Nephron progenitor cell (in vitro differentiated cells): ENCODE measurements around the gene NR2F1-AS1.
A peak's percentile ranks its signal among the peaks of the same experiment; 100 is the strongest.

ENCODE experiments used
- DNase-seq: peaks from one replicate; pipeline ENCODE4 v3.0.0; 2021
- H3K27ac Mint-ChIP-seq: 2 replicates; pipeline ENCODE4 v1.8.0; 2021; ENCODE audit warnings: mild to moderate bottlenecking, moderate library complexity, mixed read lengths
- H3K27me3 Mint-ChIP-seq: 2 replicates; pipeline ENCODE4 v1.8.0; 2021; ENCODE audit warnings: mild to moderate bottlenecking, low read depth, mixed read lengths; ENCODE audit not compliant: poor library complexity
- H3K36me3 Mint-ChIP-seq: 2 replicates; pipeline ENCODE4 v1.8.0; 2021; ENCODE audit warnings: low read depth, mixed read lengths
- H3K4me1 Mint-ChIP-seq: 2 replicates; pipeline ENCODE4 v1.8.0; 2021; ENCODE audit warnings: mixed read lengths
- H3K4me3 Mint-ChIP-seq: 2 replicates; pipeline ENCODE4 v1.8.0; 2021; ENCODE audit warnings: mild to moderate bottlenecking, moderate library complexity, mixed read lengths
- H3K9me3 Mint-ChIP-seq: 2 replicates; pipeline ENCODE4 v1.8.0; 2021; ENCODE audit warnings: mild to moderate bottlenecking, moderate library complexity, mixed read lengths
- TF ChIP-seq, protein P1 (sequence below): fragments of 200-600 bp; sonication (generic); IDR thresholded peaks from 2 replicates; pipeline ENCODE4 v1.5.0; 2021; ENCODE audit warnings: antibody characterized with exemption

Gene NR2F1-AS1

GRCh38 chr5:93601071-93601801, 20.2 kb upstream of the NR2F1-AS1 start:
- H3K4me3 Mint-ChIP-seq: peak overlapping the region; percentile 5
- H3K9me3 Mint-ChIP-seq: no peaks in the 10 kb centered on the region
- peaks cover 33% of the 10 kb centered on the region for H3K4me1 Mint-ChIP-seq
- H3K27ac Mint-ChIP-seq: no peak overlapping the region
- no peaks in the 10 kb centered on the region for H3K36me3 Mint-ChIP-seq
- H3K27me3 Mint-ChIP-seq: no peaks in the 10 kb centered on the region
- TF ChIP-seq, protein P1, sequence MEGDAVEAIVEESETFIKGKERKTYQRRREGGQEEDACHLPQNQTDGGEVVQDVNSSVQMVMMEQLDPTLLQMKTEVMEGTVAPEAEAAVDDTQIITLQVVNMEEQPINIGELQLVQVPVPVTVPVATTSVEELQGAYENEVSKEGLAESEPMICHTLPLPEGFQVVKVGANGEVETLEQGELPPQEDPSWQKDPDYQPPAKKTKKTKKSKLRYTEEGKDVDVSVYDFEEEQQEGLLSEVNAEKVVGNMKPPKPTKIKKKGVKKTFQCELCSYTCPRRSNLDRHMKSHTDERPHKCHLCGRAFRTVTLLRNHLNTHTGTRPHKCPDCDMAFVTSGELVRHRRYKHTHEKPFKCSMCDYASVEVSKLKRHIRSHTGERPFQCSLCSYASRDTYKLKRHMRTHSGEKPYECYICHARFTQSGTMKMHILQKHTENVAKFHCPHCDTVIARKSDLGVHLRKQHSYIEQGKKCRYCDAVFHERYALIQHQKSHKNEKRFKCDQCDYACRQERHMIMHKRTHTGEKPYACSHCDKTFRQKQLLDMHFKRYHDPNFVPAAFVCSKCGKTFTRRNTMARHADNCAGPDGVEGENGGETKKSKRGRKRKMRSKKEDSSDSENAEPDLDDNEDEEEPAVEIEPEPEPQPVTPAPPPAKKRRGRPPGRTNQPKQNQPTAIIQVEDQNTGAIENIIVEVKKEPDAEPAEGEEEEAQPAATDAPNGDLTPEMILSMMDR: no peak
- no peak for DNase-seq

DNA sequence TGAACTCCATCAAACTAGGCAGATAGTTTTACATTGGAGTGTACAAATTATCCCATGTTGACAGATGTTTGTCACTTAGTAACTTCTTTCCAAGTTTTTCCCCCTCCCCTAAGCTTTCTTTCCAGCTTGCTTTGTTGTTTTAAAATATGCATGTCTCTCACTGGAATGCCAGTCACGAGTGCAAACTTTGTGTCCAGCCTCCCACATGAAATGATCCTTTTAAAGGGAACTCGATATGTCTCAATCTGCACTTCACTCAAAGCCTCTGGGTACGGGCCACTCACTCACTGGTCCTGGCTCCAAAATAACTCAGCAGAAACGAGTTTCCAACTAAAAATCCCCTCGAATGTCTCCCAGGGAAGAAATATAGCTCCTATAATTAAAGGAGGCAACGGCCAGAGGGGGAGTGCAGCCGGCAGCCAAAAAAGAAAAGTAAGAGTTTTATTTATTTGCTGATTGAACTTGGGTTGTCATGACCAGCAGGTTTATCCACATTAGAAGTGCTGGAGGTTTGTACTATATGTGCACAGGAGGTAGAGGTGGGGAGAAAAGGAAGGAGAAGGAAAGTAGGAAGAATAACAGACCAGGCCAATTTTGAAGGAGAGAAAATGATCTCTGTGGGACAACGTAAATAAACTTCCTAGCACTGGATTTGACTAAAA, 19.5 kb upstream of the NR2F1-AS1 start:
- Mint-ChIP-seq H3K4me1 (peaks cover 33% of the 10 kb centered on the region), H3K27me3 (no peaks in the 10 kb centered on the region), H3K4me3 (no peak overlapping the region), H3K9me3 (no peaks in the 10 kb centered on the region), H3K27ac (no peak overlapping the region), H3K36me3 (no peaks in the 10 kb centered on the region)
- DNase-seq: no peak
- TF ChIP-seq, protein P1: no peak

- peak; percentile 41 for DNase-seq
- Mint-ChIP-seq H3K36me3 (peaks cover 10% of the 10 kb centered on the region), H3K4me1 (peaks cover 33% of the 10 kb centered on the region), H3K27ac (no peak overlapping the region), H3K4me3 (no peak overlapping the region), H3K9me3 (no peaks in the 10 kb centered on the region), H3K27me3 (no peaks in the 10 kb centered on the region)
- TF ChIP-seq, protein P1: no peak
These were observed 18.5 kb upstream of the NR2F1-AS1 start for GRCh38 chr5:93599399-93600120.

- Mint-ChIP-seq H3K36me3 (peaks cover 15% of the 10 kb centered on the region), H3K27me3 (no peaks in the 10 kb centered on the region), H3K4me1 (peaks cover 35% of the 10 kb centered on the region)
These were observed 18.0 kb upstream of the NR2F1-AS1 start for GRCh38 chr5:93599001-93599379.

DNA sequence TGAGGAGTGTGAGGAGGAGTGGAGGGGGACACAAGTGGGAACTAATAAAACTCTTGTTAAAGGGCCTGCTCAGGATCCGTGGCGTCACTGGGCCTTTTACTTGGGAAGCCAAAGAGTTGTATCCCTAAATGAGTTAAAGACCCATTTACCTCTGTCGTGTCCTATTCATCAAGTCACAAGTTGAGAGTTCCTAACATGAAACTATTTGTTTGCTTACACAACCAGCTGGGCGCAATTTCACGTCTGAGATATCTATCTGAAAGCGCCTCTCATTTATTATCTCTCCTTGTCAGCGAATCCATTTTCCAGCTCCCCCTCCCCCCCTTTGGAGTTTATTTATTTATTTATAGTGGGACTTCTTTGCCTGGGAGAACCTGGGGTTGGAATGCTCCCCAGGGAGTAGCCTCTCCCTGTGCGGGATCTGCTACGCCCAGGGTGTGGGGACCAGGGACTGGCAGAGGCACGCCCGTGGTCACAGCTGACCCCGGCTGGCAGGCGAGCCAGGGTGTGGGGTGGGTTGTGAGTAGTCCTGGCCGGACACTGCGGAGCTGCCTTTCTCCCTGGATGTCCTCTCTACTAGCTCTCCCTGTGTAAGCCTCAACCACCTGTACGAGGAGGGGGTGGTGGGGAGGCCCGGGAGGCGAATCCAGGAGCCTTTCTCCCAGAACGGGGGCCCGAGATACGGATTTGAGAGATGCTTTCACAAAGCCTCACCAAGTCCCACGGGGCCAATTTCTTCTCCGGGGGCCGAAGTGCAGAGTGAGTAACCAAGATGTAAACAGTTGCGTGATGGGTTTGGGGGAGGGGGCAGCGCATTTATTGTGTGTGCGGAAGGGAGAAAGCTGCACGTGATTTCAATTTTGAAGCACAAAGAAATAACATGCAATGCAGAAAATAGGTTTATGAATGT, 17.3 kb upstream of the NR2F1-AS1 start:
- DNase-seq: peak; percentile 42
- H3K4me1 Mint-ChIP-seq: peaks cover 36% of the 10 kb centered on the region
- peaks cover 4% of the 10 kb centered on the region for H3K9me3 Mint-ChIP-seq
- no peak overlapping the region for H3K27ac Mint-ChIP-seq
- peaks cover 22% of the 10 kb centered on the region for H3K36me3 Mint-ChIP-seq
- peak overlapping the region; percentile 5 for H3K4me3 Mint-ChIP-seq
- TF ChIP-seq, protein P1: no peak
- no peaks in the 10 kb centered on the region for H3K27me3 Mint-ChIP-seq

More at GRCh38 chr5:93599001-93599379, 18.0 kb upstream of the NR2F1-AS1 start:
- Mint-ChIP-seq H3K27ac (no peak overlapping the region), H3K9me3 (peaks cover under 1% of the 10 kb centered on the region), H3K4me3 (no peak overlapping the region)
- TF ChIP-seq, protein P1: no peak
- no peak for DNase-seq
